PC-9 (cell line): ENCODE data around the gene PLEKHA6. TPM values are rescaled to one million over a fixed set of nuclear protein-coding genes. Genes with fewer than 3 reads are reported as not detected.

ENCODE experiments used
- BruUV-seq: library from RNA; stranded (reverse); fragments of 400-500 nt; replicated peaks from 2 replicates; lab custom pipeline; 2021; lab: Mats Ljungman, UMichigan
- CTCF ChIA-PET: fragments of 300-600 bp; sonication (Branson Sonifier 250); formaldehyde crosslinking; loops from one replicate; lab custom pipeline; 2022; ENCODE audit warnings: antibody characterized with exemption; lab: Charles Lee
- POLR2A ChIA-PET: fragments of 300-600 bp; sonication (Branson Sonifier 250); formaldehyde crosslinking; loops from one replicate; lab custom pipeline; 2022; ENCODE audit warnings: antibody characterized with exemption; ENCODE audit not compliant: unreplicated experiment; lab: Charles Lee
- DNase-seq, 2 experiments: peaks; one replicate each; pipeline versions ENCODE4 v3.0.0 to v3.0.0-alpha.2; 2015 to 2022; ENCODE audit warnings: mixed read lengths in 1 of 2
- H2AFZ ChIP-seq: fragments of 200-600 bp; sonication (generic); 2 replicates; pipeline ENCODE4 v1.8.1; 2017; ENCODE audit warnings: antibody characterized with exemption
- H3F3A ChIP-seq: fragments of 200-600 bp; sonication (generic); 2 replicates; pipeline ENCODE4 v1.8.1; 2017; ENCODE audit warnings: antibody characterized with exemption, mild to moderate bottlenecking, low read depth; ENCODE audit not compliant: insufficient read depth
- H3K27ac ChIP-seq: fragments of 200-600 bp; sonication (generic); 2 replicates; pipeline ENCODE4 v1.6.1; 2016; ENCODE audit warnings: mixed run types
- H3K27me3 ChIP-seq: fragments of 200-600 bp; sonication (generic); 2 replicates; pipeline ENCODE4 v1.6.1; 2016; ENCODE audit warnings: low read depth, mixed run types; ENCODE audit not compliant: insufficient read depth
- H3K36me3 ChIP-seq: fragments of 200-600 bp; sonication (generic); 2 replicates; pipeline ENCODE4 v1.6.1; 2016; ENCODE audit warnings: low read depth, mixed run types
- H3K4me1 ChIP-seq: fragments of 200-600 bp; sonication (generic); replicated peaks from 2 replicates; pipeline ENCODE4 v1.6.1; 2016; ENCODE audit warnings: mixed run types; ENCODE audit not compliant: insufficient read depth
- H3K4me2 ChIP-seq: fragments of 200-600 bp; sonication (generic); 2 replicates; pipeline ENCODE4 v1.6.1; 2017; ENCODE audit warnings: mixed run types
- H3K4me3 ChIP-seq: fragments of 200-600 bp; sonication (generic); 2 replicates; pipeline ENCODE4 v1.6.1; 2016; ENCODE audit warnings: mixed run types
- H3K79me2 ChIP-seq: fragments of 200-600 bp; sonication (generic); 2 replicates; pipeline ENCODE4 v1.6.1; 2017; ENCODE audit warnings: low read depth, mixed run types
- H3K9me2 ChIP-seq: fragments of 200-600 bp; sonication (generic); 2 replicates; pipeline ENCODE4 v1.8.1; 2017; ENCODE audit warnings: mild to moderate bottlenecking; ENCODE audit not compliant: insufficient read depth
- H3K9me3 ChIP-seq: fragments of 200-600 bp; sonication (generic); 2 replicates; pipeline ENCODE4 v1.8.1; 2016; ENCODE audit warnings: low read depth; ENCODE audit not compliant: insufficient read depth
- H4K20me1 ChIP-seq: fragments of 200-600 bp; sonication (generic); 2 replicates; pipeline ENCODE4 v1.8.1; 2017; ENCODE audit not compliant: insufficient read depth
- CTCF ChIP-seq: fragments of 200-600 bp; sonication (generic); conservative IDR thresholded peaks from 2 replicates; pipeline ENCODE4 v1.6.1; 2017; ENCODE audit warnings: mixed run types, antibody characterized with exemption, mild to moderate bottlenecking, moderate library complexity
- EZH2 ChIP-seq: fragments of 200-600 bp; sonication (generic); IDR thresholded peaks from 2 replicates; pipeline ENCODE4 v1.8.0; 2017; ENCODE audit warnings: antibody characterized with exemption, low read depth
- intact Hi-C: fragments of 100-400 bp; cut with micrococcal nuclease; formaldehyde crosslinking; loops from one replicate; pipeline ENCODE4 v1.10.0; 2022; ENCODE audit not compliant: unreplicated experiment
- total RNA-seq: library from RNA; stranded (reverse); gene quantifications from 2 replicates; pipeline ENCODE4 v1.2.3, GENCODE V29; 2021

Gene PLEKHA6
- total RNA-seq, 1 experiment from 2014 or later, result 52.0 TPM

GRCh38 chr1:204304067-204304466 is 55.7 kb downstream of the PLEKHA6 start:
- peaks cover 83% of the 10 kb centered on the region for H3K79me2 ChIP-seq
- no peak overlapping the region for H2AFZ ChIP-seq
- H3F3A ChIP-seq, result peaks cover 19% of the 10 kb centered on the region; the same call in 1 of the 2 replicates
- H3K27me3 ChIP-seq, result no peaks in the 10 kb centered on the region
- H3K4me3 ChIP-seq, result no peak overlapping the region
- TF ChIP-seq EZH2 (no peak), CTCF (no peak)
- no peaks in the 10 kb centered on the region; the same call in 1 of the 2 replicates for H3K9me3 ChIP-seq
- H4K20me1 ChIP-seq, result no peaks in the 10 kb centered on the region
- H3K9me2 ChIP-seq, result no peaks in the 10 kb centered on the region
- BruUV-seq, result no TSS peak
- intact Hi-C loops, result loop anchor here (1.0 kb wide), 1 partner anchor 8 kb away; no protein-coding TSS in a partner anchor
- H3K4me2 ChIP-seq, result peak overlapping the region; percentile 60
- H3K4me1 ChIP-seq, result peaks cover 63% of the 10 kb centered on the region
- POLR2A ChIA-PET, result no interaction called here
- no peaks in the 10 kb centered on the region for H3K36me3 ChIP-seq
- peak overlapping the region; percentile 84 for H3K27ac ChIP-seq
- CTCF ChIA-PET, result interaction anchor here (0.7 kb wide), 1 partner anchor 10 kb away, joined by 3 read pairs; no protein-coding TSS in a partner anchor
- peak; percentile 31 to 73 for DNase-seq

DNA sequence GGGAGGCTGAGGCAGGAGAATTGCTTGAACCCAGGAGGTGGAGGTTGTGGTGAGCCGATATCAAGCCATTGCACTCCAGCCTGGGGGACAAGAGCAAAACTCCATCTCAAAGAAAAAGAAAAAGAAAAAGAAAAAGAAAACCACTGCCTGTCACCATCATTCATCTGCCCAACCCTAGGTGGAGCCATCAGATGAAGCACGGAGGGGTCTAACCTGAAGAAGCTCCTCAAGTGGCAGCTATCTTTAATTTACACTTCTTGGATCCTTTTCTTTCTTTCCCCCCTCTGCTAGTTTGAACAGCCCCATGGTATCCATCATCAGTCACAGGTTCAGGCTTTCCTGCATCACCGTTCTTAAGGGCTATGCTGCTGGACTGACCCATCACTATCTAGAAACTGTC is 57.0 kb downstream of the PLEKHA6 start:
- no TSS peak for BruUV-seq
- Histone ChIP-seq H3K4me3 (no peak overlapping the region), H3F3A (peaks cover 19% of the 10 kb centered on the region; the same call in 1 of the 2 replicates), H3K9me2 (no peaks in the 10 kb centered on the region), H3K4me2 (no peak overlapping the region), H3K9me3 (no peaks in the 10 kb centered on the region; the same call in 1 of the 2 replicates), H3K4me1 (peaks cover 64% of the 10 kb centered on the region), H3K79me2 (peaks cover 86% of the 10 kb centered on the region), H3K27me3 (no peaks in the 10 kb centered on the region), H3K27ac (0 out of 2 replicates have a peak overlapping the region, but pooled peaks have one; percentile 84), H4K20me1 (no peaks in the 10 kb centered on the region), H2AFZ (no peak overlapping the region), H3K36me3 (no peaks in the 10 kb centered on the region)
- intact Hi-C loops, result no loop called here
- TF ChIP-seq EZH2, result no peak
- no peak for TF ChIP-seq CTCF
- CTCF ChIA-PET, result no interaction called here
- no peak for DNase-seq
- POLR2A ChIA-PET, result no interaction called here

DNA sequence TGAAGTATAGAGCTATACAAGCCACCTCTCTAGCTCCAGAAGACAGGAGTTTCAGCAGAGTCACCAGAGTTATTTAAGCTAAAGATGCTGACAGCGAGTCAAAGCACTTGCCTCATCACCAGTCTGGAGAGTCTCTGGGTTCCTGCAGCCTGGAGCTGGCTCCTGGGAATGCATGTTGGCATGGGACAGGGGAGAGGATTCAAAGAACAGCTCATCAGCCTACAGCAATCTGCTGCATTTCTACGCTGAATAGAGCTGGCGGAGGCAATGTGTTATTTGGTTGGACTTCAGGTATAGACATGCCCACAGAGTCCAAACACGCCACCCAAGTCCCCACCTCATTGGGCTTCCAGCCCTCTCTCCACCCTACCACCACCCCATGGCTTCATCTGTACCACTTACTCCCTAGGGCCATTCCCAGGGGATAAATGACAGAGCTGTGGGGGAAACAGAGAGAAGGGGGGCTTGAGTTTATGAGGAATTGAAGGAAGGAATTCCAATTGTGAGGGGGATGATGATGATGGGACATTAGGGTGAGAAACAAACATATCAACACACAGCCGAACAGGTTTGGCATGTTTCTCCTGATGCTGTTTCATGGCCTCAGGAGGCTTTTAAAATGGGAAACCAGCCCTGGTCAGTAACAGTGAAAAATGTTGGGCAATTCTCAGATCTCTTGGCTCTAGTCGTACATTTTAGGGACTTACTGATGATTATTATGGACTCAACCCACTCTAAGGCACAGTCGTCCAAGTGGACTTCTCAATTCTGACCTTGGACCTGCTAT is 58.4 kb downstream of the PLEKHA6 start:
- H3K27ac ChIP-seq, result peak overlapping the region; percentile 18; the same call in 1 of the 2 replicates
- no peaks in the 10 kb centered on the region for H3K9me2 ChIP-seq
- no peaks in the 10 kb centered on the region for H3K9me3 ChIP-seq
- POLR2A ChIA-PET, result no interaction called here
- BruUV-seq, result no TSS peak
- no peaks in the 10 kb centered on the region for H4K20me1 ChIP-seq
- peaks cover 31% of the 10 kb centered on the region for H3F3A ChIP-seq
- peak in 1 of 2 experiments; percentile 51 for DNase-seq
- TF ChIP-seq CTCF (no peak), EZH2 (no peak)
- no peak overlapping the region for H3K4me3 ChIP-seq
- H3K27me3 ChIP-seq, result no peaks in the 10 kb centered on the region
- no peak overlapping the region for H2AFZ ChIP-seq
- H3K79me2 ChIP-seq, result peaks cover 78% of the 10 kb centered on the region
- CTCF ChIA-PET, result interaction anchor here (0.5 kb wide), 1 partner anchor 85 kb away, joined by 3 read pairs; no protein-coding TSS in a partner anchor
- peaks cover 75% of the 10 kb centered on the region for H3K4me1 ChIP-seq
- intact Hi-C loops, result no loop called here
- peak overlapping the region; percentile 39 for H3K4me2 ChIP-seq
- no peaks in the 10 kb centered on the region for H3K36me3 ChIP-seq
